H1 (cell line): ENCODE data around the gene CMIP. TPM values are rescaled to one million over a fixed set of nuclear protein-coding genes. Genes with fewer than 3 reads are reported as not detected.

Source experiments
- SP4 ChIP-seq: IDR thresholded peaks from 2 replicates; pipeline ENCODE4 v1.6.1; 2012; ENCODE audit warnings: low read length, inconsistent platforms
- polyA plus RNA-seq, 7 experiments: library from polyadenylated mRNA; depleted of rRNA in 3 of 7; stranded (reverse) in 5 of 7; unstranded in 2 of 7; fragments of >200 nt in 5 of 7; fragments of 200-250 nt in 2 of 7; gene quantifications; 1 replicate in 5 of 7; 2 replicates in 1 of 7; 4 replicates in 1 of 7; pipeline versions ENCODE4 v1.2.1 to v1.2.3, GENCODE V29; 2011 to 2013; ENCODE audit warnings: missing spikeins in 2 of 7, mixed read lengths in 2 of 7
- total RNA-seq: library from RNA; stranded (reverse); fragmentation: NEBNext Ultra II Directional; extraction: Animal tissue kit (Norgen Biotek cat#: 25700); gene quantifications from 2 replicates; pipeline ENCODE4 v1.2.1, GENCODE V29; 2021

CMIP gene
- total and polyA plus RNA-seq, 2 of the 8 experiments (the other 6 are each of a cell fraction or from before 2014, with no cell fraction given): 7.9 to 53.2 TPM

DNA sequence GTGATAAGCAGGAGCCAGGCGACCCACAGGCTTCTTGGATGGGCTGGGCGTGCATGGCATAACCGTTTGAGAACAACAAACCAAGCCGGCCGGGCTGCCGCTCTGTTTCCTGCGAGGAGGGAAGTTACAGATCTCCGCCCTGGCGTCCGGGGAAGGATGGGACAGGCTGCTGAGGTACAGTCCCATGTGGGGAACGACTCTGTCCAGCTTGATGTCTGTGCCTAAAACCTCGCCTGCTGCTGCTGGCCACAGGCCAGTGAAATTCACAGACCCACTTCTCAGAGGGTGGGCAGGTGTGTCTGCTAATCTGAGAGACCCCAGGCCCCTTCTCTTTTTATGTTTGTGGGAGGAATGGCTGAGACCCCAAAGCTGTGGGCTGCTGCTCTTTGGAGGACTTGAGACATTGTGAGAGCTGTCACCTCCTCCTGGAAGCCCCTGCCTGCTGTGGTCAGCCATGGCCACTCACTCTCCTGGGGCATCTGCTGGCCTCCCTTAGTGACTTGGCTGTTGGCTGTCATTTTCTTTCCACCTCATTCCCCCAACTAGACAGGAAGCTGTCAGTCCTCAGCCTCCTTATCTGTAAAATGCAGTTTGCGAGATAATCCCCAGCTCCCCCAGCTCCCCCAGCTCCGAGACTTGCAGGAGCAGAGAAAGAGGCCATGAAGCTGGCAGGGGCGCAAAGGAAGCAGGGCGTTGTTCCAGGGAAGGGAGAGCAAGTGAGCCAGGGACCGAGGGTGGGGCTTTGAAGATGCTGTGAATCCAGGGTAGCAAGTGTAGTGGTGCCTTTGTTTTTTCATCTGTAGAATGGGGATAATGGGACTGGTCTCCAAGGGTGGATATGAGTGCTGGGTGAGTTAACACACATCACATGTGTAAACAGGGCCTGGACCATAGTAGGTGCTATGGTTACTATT is 51.0 kb downstream of the CMIP start (continued):
- TF ChIP-seq SP4: no peak
